ENCODE data around the gene KEAP1.

GRCh38 chr19:10537668-10538067 lies 34.5 kb upstream of the KEAP1 start:
- TF ChIP-seq CTCF (conservative IDR thresholded peaks at IDR 0.05; ENCODE audit: low read length) (no peak), EZH2phosphoT487 (IDR thresholded peaks at IDR 0.05; ENCODE audit: borderline replicate concordance, low read depth, low read length) (no peak)
